Measurements from ENCODE around the gene F13A1.

GRCh38 chr6:6166064-6166463 lies 154.4 kb downstream of the F13A1 start:
- TF ChIP-seq CTCF (IDR thresholded peaks at IDR 0.05), result no peak
- TF ChIP-seq POLR2A (IDR thresholded peaks at IDR 0.05), result no peak

Measured in uterus (tissue), 2 donors.